Sigmoid colon (tissue), 4 donors: ENCODE results near the gene PIK3R5.
"Not testable (repeated sequence)": the region's sequence is repeated elsewhere in the genome, so short reads cannot be mapped to it uniquely, and the experiment has no call there.

ENCODE experiments used
- POLR2A ChIP-seq, 2 donors: fragments of 450-650 bp; IDR thresholded peaks; one replicate each; pipeline ENCODE4 v1.6.1; 2016; ENCODE audit warnings: antibody characterized with exemption in 2 of 2, mild to moderate bottlenecking in 2 of 2, moderate library complexity in 2 of 2
- POLR2AphosphoS5 ChIP-seq, 4 donors: sonication (generic); formaldehyde crosslinking; IDR thresholded peaks; one replicate each; pipeline ENCODE4 v1.6.1; 2017; ENCODE audit warnings: antibody characterized with exemption in 4 of 4
- TF ChIP-seq, protein P1 (sequence below), 4 experiments: fragments of 450-650 bp in 3 of 4; fragments of 200-600 bp in 1 of 4; IDR thresholded peaks; one replicate each; pipeline ENCODE4 v1.5.1; 2016 to 2019; ENCODE audit warnings: antibody characterized with exemption in 4 of 4, mild to moderate bottlenecking in 3 of 4, moderate library complexity in 2 of 4

GRCh38 chr17:8885163-8885966 lies 80.1 kb downstream of the PIK3R5 start:
- TF ChIP-seq POLR2A, POLR2AphosphoS5 (IDR thresholded peaks at IDR 0.05): not testable (repeated sequence)
- TF ChIP-seq, protein P1, sequence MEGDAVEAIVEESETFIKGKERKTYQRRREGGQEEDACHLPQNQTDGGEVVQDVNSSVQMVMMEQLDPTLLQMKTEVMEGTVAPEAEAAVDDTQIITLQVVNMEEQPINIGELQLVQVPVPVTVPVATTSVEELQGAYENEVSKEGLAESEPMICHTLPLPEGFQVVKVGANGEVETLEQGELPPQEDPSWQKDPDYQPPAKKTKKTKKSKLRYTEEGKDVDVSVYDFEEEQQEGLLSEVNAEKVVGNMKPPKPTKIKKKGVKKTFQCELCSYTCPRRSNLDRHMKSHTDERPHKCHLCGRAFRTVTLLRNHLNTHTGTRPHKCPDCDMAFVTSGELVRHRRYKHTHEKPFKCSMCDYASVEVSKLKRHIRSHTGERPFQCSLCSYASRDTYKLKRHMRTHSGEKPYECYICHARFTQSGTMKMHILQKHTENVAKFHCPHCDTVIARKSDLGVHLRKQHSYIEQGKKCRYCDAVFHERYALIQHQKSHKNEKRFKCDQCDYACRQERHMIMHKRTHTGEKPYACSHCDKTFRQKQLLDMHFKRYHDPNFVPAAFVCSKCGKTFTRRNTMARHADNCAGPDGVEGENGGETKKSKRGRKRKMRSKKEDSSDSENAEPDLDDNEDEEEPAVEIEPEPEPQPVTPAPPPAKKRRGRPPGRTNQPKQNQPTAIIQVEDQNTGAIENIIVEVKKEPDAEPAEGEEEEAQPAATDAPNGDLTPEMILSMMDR (IDR thresholded peaks at IDR 0.05), result not testable (repeated sequence)
